Mononuclear cell (primary cell): ENCODE data around the gene ODF4. TPM values are rescaled to one million over a fixed set of nuclear protein-coding genes. Genes with fewer than 3 reads are reported as not detected.
"Not testable (repeated sequence)": the region's sequence is repeated elsewhere in the genome, so short reads cannot be mapped to it uniquely, and the experiment has no call there.

Source experiments
- H3K27me3 ChIP-seq: 2 replicates; pipeline ENCODE4 v1.6.0; 2011; ENCODE audit warnings: low read length, control low read depth; ENCODE audit not compliant: insufficient read depth
- H3K4me1 ChIP-seq: 2 replicates; pipeline ENCODE4 v1.5.1; 2011; ENCODE audit warnings: mild to moderate bottlenecking, low read length, control low read depth; ENCODE audit not compliant: insufficient read depth
- H3K4me3 ChIP-seq: 2 replicates; pipeline ENCODE4 v1.5.1; 2011; ENCODE audit warnings: mild to moderate bottlenecking, low read length, moderate library complexity
- H3K9me3 ChIP-seq: 2 replicates; pipeline ENCODE4 v1.5.1; 2011; ENCODE audit warnings: low read depth, mild to moderate bottlenecking, control low read depth, low read length
- total RNA-seq: library from RNA; depleted of rRNA; stranded (reverse); fragments of >200 nt; gene quantifications from one replicate; pipeline ENCODE4 v1.2.3, GENCODE V29; 2012

ODF4 gene
- total RNA-seq, 1 donor = not detected

DNA sequence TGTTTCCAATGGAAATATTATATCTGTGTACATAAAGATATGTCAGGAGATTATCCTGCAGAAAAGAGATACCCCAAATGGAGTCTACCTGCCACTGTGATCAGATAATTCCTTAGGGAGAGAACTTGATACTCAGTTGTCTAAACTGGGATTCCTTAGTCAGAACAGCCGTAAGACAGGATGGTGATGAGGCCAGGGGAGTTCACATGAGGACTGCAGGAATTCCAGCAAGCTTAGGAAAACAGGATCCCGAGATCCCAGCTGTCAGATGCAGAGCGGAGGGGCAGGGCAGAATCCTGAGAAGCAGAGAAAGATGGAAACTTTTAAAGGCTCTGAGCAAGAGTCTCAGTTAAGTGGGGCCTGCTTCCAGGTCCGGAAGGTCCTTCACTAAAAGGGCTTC lies 32.1 kb downstream of the ODF4 start:
- H3K4me3 ChIP-seq = no peak overlapping the region
- H3K27me3 ChIP-seq = no peaks in the 10 kb centered on the region
- H3K9me3 ChIP-seq = no peaks in the 10 kb centered on the region
- H3K4me1 ChIP-seq = peaks cover 32% of the 10 kb centered on the region

DNA sequence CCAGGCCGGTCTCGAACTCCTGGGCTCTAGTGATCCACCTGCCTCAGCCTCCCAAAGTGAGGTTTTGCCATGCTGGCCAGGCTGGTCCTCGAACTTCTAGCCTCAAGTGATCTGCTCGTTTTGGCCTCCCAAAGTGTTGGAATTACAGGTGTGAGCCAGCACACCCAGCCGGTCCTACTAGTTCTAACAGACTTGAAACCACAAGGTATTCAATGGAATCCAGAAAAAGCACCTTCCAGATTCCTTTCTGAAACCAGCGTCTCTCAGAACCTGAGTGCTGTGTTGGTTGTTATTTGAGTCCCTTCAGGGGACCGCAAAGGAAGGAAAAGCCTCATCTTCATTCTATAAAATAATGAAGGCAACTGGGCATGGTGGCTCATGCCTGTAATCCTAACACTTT lies 32.8 kb downstream of the ODF4 start:
- no peaks in the 10 kb centered on the region for H3K9me3 ChIP-seq
- no peaks in the 10 kb centered on the region for H3K27me3 ChIP-seq
- H3K4me3 ChIP-seq = no peak overlapping the region
- H3K4me1 ChIP-seq = peaks cover 38% of the 10 kb centered on the region

DNA sequence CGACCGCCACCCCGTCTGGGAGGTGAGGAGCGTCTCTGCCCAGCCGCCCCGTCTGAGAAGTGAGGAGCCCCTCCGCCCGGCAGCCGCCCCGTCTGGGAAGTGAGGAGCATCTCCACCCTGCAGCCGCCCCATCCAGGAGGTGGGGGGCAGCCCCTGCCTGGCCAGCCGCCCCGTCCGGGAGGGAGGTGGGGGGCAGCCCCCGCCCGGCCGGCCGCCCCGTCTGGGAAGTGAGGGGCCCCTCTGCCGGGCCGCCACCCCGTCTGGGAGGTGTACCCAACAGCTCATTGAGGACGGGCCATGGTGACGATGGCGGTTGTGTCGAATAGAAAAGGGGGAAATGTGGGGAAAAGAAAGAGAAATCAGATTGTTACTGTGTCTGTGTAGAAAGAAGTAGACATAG lies 34.2 kb downstream of the ODF4 start:
- not testable (repeated sequence) for H3K9me3 ChIP-seq, H3K27me3 ChIP-seq, H3K4me3 ChIP-seq
- peaks cover 38% of the 10 kb centered on the region for H3K4me1 ChIP-seq

DNA sequence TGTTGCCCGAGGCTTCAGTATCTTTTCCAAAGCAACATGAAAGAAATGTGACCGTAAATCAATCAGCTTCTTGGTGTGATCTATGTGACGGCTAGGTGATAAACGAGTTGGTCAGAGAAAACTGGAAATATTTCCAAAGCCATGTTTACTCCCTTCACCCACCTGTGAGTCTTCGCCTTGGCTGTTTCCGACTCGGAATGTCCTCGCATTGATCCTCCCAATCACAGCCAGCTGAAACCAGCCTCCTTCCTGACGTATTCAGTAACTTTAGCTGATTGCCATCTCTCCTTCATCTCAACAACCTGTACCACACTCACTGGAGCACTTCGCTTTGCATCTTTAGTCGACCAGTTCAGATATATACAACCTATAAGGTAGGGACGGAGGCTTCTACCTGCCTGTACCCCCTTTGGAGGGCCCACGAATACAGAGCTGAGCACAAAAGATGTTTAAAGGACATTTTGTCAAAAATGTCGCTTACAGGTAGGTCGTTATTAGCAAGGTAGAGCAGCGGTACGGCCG lies 36.2 kb downstream of the ODF4 start:
- H3K9me3 ChIP-seq = no peaks in the 10 kb centered on the region
- H3K27me3 ChIP-seq = no peaks in the 10 kb centered on the region
- H3K4me1 ChIP-seq = peaks cover 31% of the 10 kb centered on the region
- H3K4me3 ChIP-seq = peak overlapping the region; percentile 73

DNA sequence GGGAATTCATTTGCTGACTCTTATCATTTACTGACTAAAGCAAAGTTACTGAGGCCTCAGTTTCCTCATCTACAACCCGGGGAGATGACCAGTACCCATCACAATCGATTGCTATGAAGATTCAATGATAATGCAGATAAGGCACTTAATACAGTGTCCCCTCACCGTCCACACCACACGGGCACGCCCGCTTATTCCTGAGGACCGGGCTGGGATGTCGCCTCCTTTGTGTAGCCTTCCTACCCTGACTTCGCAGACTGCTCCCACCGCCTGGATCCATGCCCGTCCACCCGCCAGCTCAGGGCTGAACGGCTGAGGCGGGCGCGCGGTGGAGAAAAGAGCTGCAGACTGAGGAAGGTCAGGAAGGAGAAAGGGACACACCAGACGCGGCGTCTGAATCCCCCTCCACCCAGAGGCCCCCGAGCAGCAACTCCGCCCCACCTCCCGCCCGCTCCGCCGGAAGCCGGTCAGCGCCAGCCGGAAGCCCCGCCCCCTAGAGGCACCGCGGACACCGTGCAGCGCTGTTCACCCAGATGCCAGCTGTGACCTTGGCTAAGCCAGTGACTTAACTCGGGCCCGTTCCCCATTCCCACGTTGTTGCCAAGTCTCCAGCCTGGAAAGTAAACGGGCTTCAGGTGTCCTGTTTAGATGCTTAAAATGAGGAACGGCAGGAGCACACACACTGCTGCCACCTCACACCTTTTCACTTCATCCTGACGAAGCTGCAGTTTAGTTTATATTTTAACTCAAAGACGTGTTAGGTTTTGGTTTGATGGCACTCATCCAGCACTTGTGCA lies 36.8 kb downstream of the ODF4 start, which contains the start of gene KRABD2:
TSS of gene KRABD2 (minus strand) at position 434 of the 797 bp plus-strand sequence.
- H3K9me3 ChIP-seq = no peaks in the 10 kb centered on the region
- peak within 1 kb of the TSS; percentile 73 for H3K4me3 ChIP-seq
- H3K27me3 ChIP-seq = no peaks in the 10 kb centered on the region
- peaks cover 37% of the 10 kb centered on the region for H3K4me1 ChIP-seq

DNA sequence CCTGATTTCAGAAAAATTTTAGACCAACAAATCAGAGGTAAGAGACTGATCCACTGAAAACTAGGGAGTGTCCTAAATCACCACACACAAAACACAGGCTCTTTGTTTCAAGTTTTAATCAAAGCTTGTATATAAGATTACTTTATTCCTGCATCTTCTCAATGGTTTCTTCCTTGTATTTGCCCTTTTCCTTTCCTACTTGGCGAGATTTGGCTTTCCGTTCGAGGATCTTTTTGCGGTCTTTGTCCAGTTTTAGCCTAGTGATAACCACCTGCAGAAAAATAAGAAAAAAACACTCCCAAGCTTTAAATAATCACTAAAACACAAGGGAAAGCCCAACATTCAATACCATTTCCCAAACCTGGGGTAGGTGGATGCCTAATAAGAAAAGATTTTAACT lies 37.8 kb downstream of the ODF4 start:
- Histone ChIP-seq H3K9me3 (no peaks in the 10 kb centered on the region), H3K4me1 (peaks cover 47% of the 10 kb centered on the region), H3K27me3 (no peaks in the 10 kb centered on the region), H3K4me3 (no peak overlapping the region)

DNA sequence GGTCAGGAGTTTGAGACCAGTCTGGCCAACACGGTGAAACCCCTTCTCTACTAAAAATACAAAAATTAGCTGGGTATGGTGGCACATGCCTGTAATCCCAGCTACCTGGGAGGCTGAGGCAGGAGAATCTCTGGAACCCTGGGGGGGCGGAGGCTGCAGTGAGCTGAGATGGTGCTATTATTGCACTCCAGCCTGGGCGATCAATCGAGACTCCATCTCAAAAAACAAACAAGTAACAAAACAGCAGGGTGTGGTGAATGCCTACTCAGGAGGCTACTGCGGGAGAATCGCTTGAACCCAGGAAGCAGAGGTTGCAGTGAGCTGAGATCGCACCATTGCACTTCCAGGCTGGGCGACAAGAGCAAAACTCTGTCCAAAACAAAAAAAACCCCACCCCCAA lies 38.5 kb downstream of the ODF4 start:
- not testable (repeated sequence) for H3K9me3 ChIP-seq, H3K4me3 ChIP-seq, H3K27me3 ChIP-seq
- peaks cover 48% of the 10 kb centered on the region for H3K4me1 ChIP-seq

DNA sequence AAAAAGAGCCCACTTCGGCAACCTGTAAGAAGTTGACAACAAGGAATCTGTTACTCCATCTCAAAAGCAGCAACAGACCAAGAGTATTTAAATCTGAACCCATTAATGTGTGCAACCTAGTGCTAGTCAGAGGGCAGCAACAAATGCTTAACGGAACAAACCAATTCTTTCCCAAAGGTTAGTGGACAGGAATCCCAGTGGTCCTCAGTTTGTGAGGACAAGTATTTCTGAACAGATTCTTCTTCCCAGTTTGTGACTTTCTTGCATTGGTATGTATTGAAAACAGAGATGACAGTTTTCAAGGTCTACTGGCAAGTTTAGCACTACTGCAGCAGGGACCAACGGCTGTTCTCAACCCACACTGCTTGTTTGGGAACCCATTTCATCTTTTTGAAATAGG lies 40.4 kb downstream of the ODF4 start:
- no peak overlapping the region for H3K4me3 ChIP-seq
- no peaks in the 10 kb centered on the region for H3K9me3 ChIP-seq
- H3K4me1 ChIP-seq = peaks cover 58% of the 10 kb centered on the region
- no peaks in the 10 kb centered on the region for H3K27me3 ChIP-seq

DNA sequence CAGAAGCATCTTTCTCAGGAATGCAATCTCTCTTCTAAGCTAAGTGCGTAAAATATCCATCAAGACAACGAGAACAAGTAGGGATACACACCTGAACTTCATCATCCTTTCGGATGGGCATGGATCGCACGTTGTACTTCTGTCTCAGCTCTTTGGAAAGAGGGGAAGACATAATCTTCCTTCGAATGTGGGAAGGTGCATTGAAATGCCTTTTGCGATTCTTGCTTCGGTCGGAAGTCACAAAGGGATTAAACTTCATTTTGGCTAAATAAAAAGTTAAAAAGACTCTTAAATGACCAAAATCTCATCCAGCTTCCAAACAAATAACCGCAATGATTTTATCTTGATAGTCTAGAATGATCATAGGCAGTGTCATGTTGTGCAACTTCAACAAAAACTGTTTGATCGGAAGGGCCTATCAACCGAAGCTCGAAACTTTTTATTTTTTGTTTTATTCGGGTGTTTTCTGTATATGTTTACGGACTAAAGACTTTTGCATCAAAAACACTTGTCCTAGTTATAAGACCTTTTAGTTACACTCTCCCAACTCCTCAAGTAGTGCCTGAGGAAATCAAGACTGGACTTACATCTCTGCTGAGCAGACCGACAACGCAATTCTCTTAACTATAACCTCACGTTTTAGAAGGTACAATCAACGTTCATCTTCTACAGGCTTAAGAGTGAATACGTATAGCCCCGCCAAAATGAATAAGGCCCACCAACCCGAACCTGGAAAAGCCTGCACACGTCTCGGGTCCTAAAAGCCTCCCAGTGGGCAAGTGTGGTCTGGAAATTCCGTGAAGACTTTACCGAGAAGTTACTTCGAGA lies 42.6 kb downstream of the ODF4 start:
- Histone ChIP-seq H3K4me3 (peak overlapping the region; percentile 86), H3K4me1 (peaks cover 49% of the 10 kb centered on the region), H3K9me3 (no peaks in the 10 kb centered on the region), H3K27me3 (no peaks in the 10 kb centered on the region)

DNA sequence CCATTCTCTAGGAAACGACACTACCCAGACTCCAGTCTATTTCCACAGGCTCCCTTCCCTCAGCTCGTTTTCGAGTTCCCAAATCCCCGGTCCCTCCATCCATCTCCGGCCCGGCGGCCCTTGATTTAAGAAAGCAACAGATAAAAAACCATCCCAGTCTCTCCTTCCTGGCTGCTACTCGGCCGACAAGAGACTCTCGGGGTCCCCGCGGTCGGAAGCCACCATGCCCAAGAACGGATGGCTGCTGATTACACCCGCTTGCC lies 43.2 kb downstream of the ODF4 start:
- Histone ChIP-seq H3K9me3 (no peaks in the 10 kb centered on the region), H3K27me3 (no peaks in the 10 kb centered on the region), H3K4me3 (peak overlapping the region; percentile 86), H3K4me1 (peaks cover 48% of the 10 kb centered on the region)

DNA sequence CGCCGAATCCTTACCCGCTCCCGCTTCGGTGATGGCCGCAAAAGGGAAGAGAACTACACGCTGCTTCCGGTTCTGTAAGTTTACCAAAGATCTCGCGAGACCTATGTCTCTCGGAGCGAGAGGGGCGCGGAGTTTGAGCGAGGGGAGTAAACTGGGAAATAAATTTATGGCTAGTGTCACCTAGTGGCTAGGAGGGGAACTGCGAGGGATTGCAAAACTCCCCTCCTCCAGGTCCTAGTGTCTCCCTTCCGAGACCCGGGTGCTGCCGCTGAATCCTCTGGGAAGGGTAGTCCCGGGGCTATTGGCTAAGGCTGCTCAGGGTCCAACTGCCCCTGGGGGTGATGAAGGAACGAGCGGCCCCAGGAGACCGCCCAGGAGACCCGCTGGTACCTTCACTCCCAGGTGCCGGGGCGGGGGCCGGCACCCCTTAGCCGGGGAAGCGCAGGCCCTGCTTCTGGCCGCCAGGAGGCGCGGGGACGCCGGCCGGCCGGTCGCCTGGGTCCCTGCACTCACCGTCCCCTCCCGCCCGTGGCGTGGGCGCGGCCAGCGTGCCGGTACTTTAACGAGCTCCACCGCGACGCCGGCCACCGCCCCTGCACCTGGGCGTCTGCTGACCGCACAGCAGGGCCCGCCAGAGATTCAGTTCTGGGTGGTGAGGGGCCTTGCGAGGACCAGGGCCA lies 43.6 kb downstream of the ODF4 start, which contains the start of gene RPL26:
TSS of gene RPL26 (minus strand) at position 51 of the 680 bp plus-strand sequence. CDS start 883 bp downstream, outside the sequence.
- H3K4me1 ChIP-seq = peaks cover 48% of the 10 kb centered on the region
- H3K4me3 ChIP-seq = peak within 1 kb of the TSS; percentile 86
- no peaks in the 10 kb centered on the region for H3K9me3 ChIP-seq
- no peaks in the 10 kb centered on the region for H3K27me3 ChIP-seq

DNA sequence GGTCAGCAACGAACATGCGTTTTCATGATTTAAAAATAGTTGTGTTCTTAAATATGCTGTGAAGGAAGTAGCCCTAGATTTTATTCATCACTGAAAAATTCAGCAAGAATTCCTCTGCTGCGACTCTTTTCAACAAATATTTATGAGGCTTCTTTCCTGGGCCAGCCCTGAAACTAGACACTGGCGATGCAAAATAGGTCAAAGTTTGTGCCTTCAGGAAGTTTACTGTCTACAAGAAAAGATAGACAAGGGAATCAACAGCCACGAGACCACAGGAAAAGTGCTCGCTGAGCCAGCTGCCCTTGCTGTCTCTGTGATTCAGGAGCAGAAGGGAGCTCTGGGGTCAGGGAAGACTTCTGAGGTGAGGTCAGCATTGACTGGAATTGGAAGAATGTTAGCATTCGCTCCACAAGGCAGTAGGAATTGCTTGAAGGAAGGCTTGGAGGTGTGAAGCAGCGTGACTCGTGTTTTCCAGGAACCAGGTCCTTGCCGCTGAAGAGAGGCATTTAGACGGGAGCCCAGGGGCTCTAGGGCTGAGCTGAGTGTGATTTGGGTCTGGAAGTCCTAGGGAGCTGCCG lies 45.2 kb downstream of the ODF4 start:
- no peak overlapping the region for H3K4me3 ChIP-seq
- no peaks in the 10 kb centered on the region for H3K9me3 ChIP-seq
- no peaks in the 10 kb centered on the region for H3K27me3 ChIP-seq
- peaks cover 48% of the 10 kb centered on the region for H3K4me1 ChIP-seq

DNA sequence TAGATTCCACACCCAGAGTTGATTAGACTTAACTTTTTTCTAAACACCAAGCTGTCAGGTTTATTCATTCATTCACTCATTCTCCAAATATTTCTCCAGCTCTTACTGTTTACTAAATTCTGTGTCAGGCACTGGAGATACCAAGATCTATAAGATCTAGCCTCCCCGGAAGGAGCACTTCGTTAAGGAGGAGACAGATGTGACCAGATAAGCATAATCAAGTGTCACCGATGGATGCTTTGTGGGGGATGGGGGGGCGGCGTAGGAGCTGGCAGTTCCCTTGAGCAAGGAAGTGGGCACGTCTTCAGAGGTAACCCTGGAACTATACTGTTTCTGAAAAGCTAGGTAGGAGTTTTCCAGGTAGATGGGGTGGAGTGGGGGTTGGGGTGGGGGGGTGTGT lies 47.2 kb downstream of the ODF4 start:
- Histone ChIP-seq H3K27me3 (no peaks in the 10 kb centered on the region), H3K4me1 (peaks cover 28% of the 10 kb centered on the region)

DNA sequence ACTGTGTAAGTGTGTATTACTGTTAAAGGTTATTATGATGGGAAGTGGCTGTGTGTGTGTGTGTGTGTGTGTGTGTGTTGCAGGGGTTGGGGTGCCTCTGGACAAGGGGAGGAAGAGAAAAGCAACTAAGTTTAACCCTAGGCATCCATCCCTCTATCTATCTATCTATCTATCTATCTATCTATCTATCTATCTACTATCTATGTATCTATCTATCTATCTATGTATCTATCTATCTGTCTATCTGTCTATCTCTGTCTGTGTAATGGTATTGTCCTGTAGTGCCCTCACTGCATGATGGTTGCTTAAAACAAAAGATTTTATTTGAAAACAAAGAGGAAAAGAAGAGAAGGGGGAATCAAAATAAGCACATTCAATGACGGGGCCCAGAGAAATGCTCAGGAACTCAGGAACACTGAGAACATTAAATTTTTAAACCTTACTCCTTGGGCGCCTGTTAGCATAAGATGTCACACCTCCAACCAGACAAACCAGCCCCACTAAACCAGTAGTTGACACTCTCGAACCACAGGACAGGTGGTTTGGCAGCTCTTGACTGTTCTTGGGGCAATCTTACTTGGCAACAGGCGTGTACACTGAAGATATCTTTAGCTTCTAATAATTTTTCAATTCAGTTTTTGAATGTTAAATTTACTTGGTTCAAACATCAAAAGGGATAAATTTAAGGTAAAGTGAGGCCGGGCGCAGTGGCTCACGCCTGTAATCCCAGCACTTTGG lies 48.4 kb downstream of the ODF4 start:
- Histone ChIP-seq H3K9me3 (no peaks in the 10 kb centered on the region), H3K4me1 (peaks cover 22% of the 10 kb centered on the region), H3K27me3 (no peaks in the 10 kb centered on the region), H3K4me3 (no peak overlapping the region)

More for the DNA sequence above, 47.2 kb downstream of the ODF4 start:
- Histone ChIP-seq H3K9me3 (no peaks in the 10 kb centered on the region), H3K4me3 (no peak overlapping the region)
